GM18520 (cell line): ENCODE data around the gene UBE2H.
"Not testable (repeated sequence)": the region's sequence is repeated elsewhere in the genome, so short reads cannot be mapped to it uniquely, and the experiment has no call there.

ENCODE experiments used
- ATAC-seq: cut with Tn5 transposase; IDR thresholded peaks from one replicate; pipeline ENCODE4 v1.9.1; 2021; ENCODE audit not compliant: unreplicated experiment

UBE2H gene

GRCh38 chr7:129875745-129876411 lies 76.9 kb downstream of the UBE2H start:
- ATAC-seq, result no peak

GRCh38 chr7:129875160-129875559 lies 77.6 kb downstream of the UBE2H start:
- no peak for ATAC-seq

GRCh38 chr7:129874722-129875121 lies 78.0 kb downstream of the UBE2H start:
- no peak for ATAC-seq

GRCh38 chr7:129872054-129872453 lies 80.7 kb downstream of the UBE2H start:
- no peak for ATAC-seq

GRCh38 chr7:129870668-129871067 lies 82.1 kb downstream of the UBE2H start:
- ATAC-seq, result no peak

GRCh38 chr7:129866251-129866650 lies 86.5 kb downstream of the UBE2H start:
- ATAC-seq, result no peak

GRCh38 chr7:129865925-129866201 lies 86.9 kb downstream of the UBE2H start:
- ATAC-seq, result no peak

- no peak for ATAC-seq
Measured at GRCh38 chr7:129865093-129865924, 87.5 kb downstream of the UBE2H start.

GRCh38 chr7:129864676-129865075 lies 88.1 kb downstream of the UBE2H start:
- ATAC-seq, result not testable (repeated sequence)

- ATAC-seq, result no peak
Measured at GRCh38 chr7:129864042-129864441, 88.7 kb downstream of the UBE2H start.

- ATAC-seq, result no peak
Measured at GRCh38 chr7:129862682-129863081, 90.1 kb downstream of the UBE2H start.

GRCh38 chr7:129860784-129861183 lies 92.0 kb downstream of the UBE2H start:
- ATAC-seq, result not testable (repeated sequence)

GRCh38 chr7:129859183-129859582 lies 93.6 kb downstream of the UBE2H start:
- no peak for ATAC-seq

GRCh38 chr7:129858490-129858889 lies 94.3 kb downstream of the UBE2H start:
- no peak for ATAC-seq

- no peak for ATAC-seq
Measured at GRCh38 chr7:129857313-129857712, 95.4 kb downstream of the UBE2H start.

- ATAC-seq, result no peak
Measured at GRCh38 chr7:129855935-129856717, 96.6 kb downstream of the UBE2H start.

GRCh38 chr7:129855234-129855673 lies 97.5 kb downstream of the UBE2H start:
- ATAC-seq, result no peak

GRCh38 chr7:129854401-129854800 lies 98.4 kb downstream of the UBE2H start:
- ATAC-seq, result no peak

- ATAC-seq, result no peak
Measured at GRCh38 chr7:129853661-129854268, 99.0 kb downstream of the UBE2H start.

- ATAC-seq, result no peak
Measured at GRCh38 chr7:129851809-129852208, 101.0 kb downstream of the UBE2H start.

GRCh38 chr7:129851174-129851573 lies 101.6 kb downstream of the UBE2H start:
- ATAC-seq, result no peak
